Stimulated activated CD8-positive, alpha-beta memory T cell treated with anti-CD3 and anti-CD28 coated beads, Interleukin-4, amount 100 ng/mL, for 24 hours (primary cell): ENCODE measurements around the gene KCNN3.

Source experiments
- DNase-seq: peaks from one replicate; pipeline ENCODE4 v3.0.0-alpha.2; 2020; ENCODE audit warnings: low read depth

Gene KCNN3

GRCh38 chr1:154860156-154860870 is 9.8 kb downstream of the KCNN3 start:
- no peak for DNase-seq

GRCh38 chr1:154859786-154860155 is 10.3 kb downstream of the KCNN3 start:
- DNase-seq, result no peak

GRCh38 chr1:154859151-154859785 is 10.8 kb downstream of the KCNN3 start:
- no peak for DNase-seq

- DNase-seq, result no peak
Observed at GRCh38 chr1:154857441-154858215, 12.5 kb downstream of the KCNN3 start.

GRCh38 chr1:154857022-154857421 is 13.1 kb downstream of the KCNN3 start:
- no peak for DNase-seq

GRCh38 chr1:154856544-154856943 is 13.5 kb downstream of the KCNN3 start:
- no peak for DNase-seq

- DNase-seq, result no peak
Observed at GRCh38 chr1:154856049-154856448, 14.0 kb downstream of the KCNN3 start.

GRCh38 chr1:154855186-154855851 is 14.8 kb downstream of the KCNN3 start:
- no peak for DNase-seq

- no peak for DNase-seq
Observed at GRCh38 chr1:154852845-154853244, 17.2 kb downstream of the KCNN3 start.

- DNase-seq, result no peak
Observed at GRCh38 chr1:154851392-154852177, 18.5 kb downstream of the KCNN3 start.

GRCh38 chr1:154849645-154850131 is 20.4 kb downstream of the KCNN3 start:
- DNase-seq, result no peak

- DNase-seq, result no peak
Observed at GRCh38 chr1:154848983-154849382, 21.1 kb downstream of the KCNN3 start.

- DNase-seq, result no peak
Observed at GRCh38 chr1:154847891-154848290, 22.2 kb downstream of the KCNN3 start.

GRCh38 chr1:154846565-154847442 is 23.3 kb downstream of the KCNN3 start:
- DNase-seq, result no peak

GRCh38 chr1:154845879-154846278 is 24.2 kb downstream of the KCNN3 start:
- DNase-seq, result no peak

GRCh38 chr1:154845174-154845573 is 24.9 kb downstream of the KCNN3 start:
- DNase-seq, result no peak

- no peak for DNase-seq
Observed at GRCh38 chr1:154844297-154844681, 25.8 kb downstream of the KCNN3 start.

- no peak for DNase-seq
Observed at GRCh38 chr1:154843636-154844296, 26.3 kb downstream of the KCNN3 start.

GRCh38 chr1:154842635-154843034 is 27.4 kb downstream of the KCNN3 start:
- DNase-seq, result no peak

- no peak for DNase-seq
Observed at GRCh38 chr1:154841384-154841783, 28.7 kb downstream of the KCNN3 start.
